Measurements from ENCODE around the gene FTSJ1.

The FTSJ1 gene

GRCh38 chrX:48531358-48531959, 55.5 kb downstream of the FTSJ1 start:
- no peak for DNase-seq

- no peak for DNase-seq
Measured at GRCh38 chrX:48532161-48532560, 56.2 kb downstream of the FTSJ1 start.

- no peak for DNase-seq
Measured at GRCh38 chrX:48533165-48533564, 57.2 kb downstream of the FTSJ1 start.

All from stimulated activated CD4-positive, alpha-beta T cell treated with anti-CD3 and anti-CD28 coated beads, Interleukin-1b, Interleukin-23, amount 100 ng/mL, for 48 hours (primary cell).